ENCODE results near the gene LAMC3. TPM values are rescaled to one million over a fixed set of nuclear protein-coding genes. Genes with fewer than 3 reads are reported as not detected.

The LAMC3 gene
- total RNA-seq, 2 experiments from 2014 or later = 0.66 to 1.7 TPM

DNA sequence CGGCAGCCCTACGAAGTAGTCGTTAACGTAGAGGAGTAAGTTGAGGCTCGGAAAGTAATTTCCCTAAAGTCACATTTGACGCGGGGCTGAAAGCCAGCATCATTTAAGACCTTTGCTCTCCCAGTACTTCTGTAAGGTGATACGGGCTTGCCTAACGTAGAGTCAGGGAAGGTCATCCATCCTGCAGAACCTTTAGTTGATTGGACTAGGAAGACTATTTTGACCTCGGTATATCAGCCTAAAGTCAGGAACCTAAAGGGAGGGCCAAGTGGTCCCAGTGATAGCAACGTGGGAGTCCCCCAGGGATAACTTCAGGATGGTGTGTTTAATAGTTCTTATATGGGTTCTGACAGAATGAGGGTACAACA lies 117.1 kb downstream of the LAMC3 start:
- peaks cover 37% of the 10 kb centered on the region for H3K4me1 Mint-ChIP-seq (ENCODE audit: low read depth)
- H3K4me3 Mint-ChIP-seq = peak overlapping the region; percentile 96

DNA sequence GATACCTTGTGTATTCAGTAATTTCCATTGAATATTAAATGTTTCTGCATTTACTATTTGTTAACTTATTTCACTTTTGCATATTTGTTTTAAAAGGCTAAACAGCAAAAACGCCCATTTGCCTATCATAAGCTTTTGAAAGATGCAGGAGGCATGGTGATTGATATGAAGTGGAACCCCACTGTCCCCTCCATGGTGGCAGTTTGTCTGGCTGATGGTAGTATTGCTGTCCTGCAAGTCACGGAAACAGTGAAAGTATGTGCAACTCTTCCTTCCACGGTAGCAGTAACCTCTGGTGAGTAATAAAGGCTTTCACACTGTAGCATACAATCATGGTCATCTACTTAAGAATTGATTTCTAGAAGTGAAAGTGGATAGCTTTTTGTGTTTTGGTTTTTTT lies 120.2 kb downstream of the LAMC3 start:
- CTCF ChIA-PET = no interaction called here
- ATAC-seq (ENCODE audit: poor library complexity) = no peak

More for the DNA sequence above, 117.1 kb downstream of the LAMC3 start:
- Mint-ChIP-seq H3K27ac (peak overlapping the region; percentile 92), H3K9me3 (no peaks in the 10 kb centered on the region), H3K27me3 (no peaks in the 10 kb centered on the region), H3K36me3 (ENCODE audit: low read depth) (peaks cover 55% of the 10 kb centered on the region)
- H3K27me3 ChIP-seq (ENCODE audit: control insufficient read depth in 1 of 2, insufficient read depth in 2 of 2, low read length in 2 of 2) = no peaks in the 10 kb centered on the region
- ATAC-seq (ENCODE audit: poor library complexity) (no peak), DNase-seq (no peak)
- TF ChIP-seq, protein P1, sequence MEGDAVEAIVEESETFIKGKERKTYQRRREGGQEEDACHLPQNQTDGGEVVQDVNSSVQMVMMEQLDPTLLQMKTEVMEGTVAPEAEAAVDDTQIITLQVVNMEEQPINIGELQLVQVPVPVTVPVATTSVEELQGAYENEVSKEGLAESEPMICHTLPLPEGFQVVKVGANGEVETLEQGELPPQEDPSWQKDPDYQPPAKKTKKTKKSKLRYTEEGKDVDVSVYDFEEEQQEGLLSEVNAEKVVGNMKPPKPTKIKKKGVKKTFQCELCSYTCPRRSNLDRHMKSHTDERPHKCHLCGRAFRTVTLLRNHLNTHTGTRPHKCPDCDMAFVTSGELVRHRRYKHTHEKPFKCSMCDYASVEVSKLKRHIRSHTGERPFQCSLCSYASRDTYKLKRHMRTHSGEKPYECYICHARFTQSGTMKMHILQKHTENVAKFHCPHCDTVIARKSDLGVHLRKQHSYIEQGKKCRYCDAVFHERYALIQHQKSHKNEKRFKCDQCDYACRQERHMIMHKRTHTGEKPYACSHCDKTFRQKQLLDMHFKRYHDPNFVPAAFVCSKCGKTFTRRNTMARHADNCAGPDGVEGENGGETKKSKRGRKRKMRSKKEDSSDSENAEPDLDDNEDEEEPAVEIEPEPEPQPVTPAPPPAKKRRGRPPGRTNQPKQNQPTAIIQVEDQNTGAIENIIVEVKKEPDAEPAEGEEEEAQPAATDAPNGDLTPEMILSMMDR (IDR thresholded peaks at IDR 0.05) = no peak
- peak overlapping the region; percentile 78 to 87 for H3K27ac ChIP-seq (ENCODE audit: low read depth in 1 of 2, low read length in 2 of 2)
- no peaks in the 10 kb centered on the region for H3K9me3 ChIP-seq (ENCODE audit: control insufficient read depth in 1 of 2, insufficient read depth in 1 of 2, low read length in 2 of 2)
- peaks cover 39% of the 10 kb centered on the region for H3K36me3 ChIP-seq (ENCODE audit: insufficient read depth, low read length)
- peaks cover 24% of the 10 kb centered on the region for H3K4me1 ChIP-seq (ENCODE audit: insufficient read depth, low read length)
- intact Hi-C loops (cut with DNase I, micrococcal nuclease) = loop anchor here in 1 of 2 experiments (5.0 to 10.0 kb wide), 6 partner anchors 151 to 1549 kb away; partner anchors contain the start of genes EXOSC2, FAM78A, GTF3C4 and TTF1
- ChIA-PET POLR2A (interaction anchor here (1.2 to 1.7 kb wide), 8 partner anchors 130 to 1819 kb away, joined by 3 to 9 read pairs (median 5); partner anchors contain the start of genes EXOSC2 and FAM78A), CTCF (no interaction called here)
- peak overlapping the region; percentile 76 for H3K4me3 ChIP-seq (ENCODE audit: low read length)

DNA sequence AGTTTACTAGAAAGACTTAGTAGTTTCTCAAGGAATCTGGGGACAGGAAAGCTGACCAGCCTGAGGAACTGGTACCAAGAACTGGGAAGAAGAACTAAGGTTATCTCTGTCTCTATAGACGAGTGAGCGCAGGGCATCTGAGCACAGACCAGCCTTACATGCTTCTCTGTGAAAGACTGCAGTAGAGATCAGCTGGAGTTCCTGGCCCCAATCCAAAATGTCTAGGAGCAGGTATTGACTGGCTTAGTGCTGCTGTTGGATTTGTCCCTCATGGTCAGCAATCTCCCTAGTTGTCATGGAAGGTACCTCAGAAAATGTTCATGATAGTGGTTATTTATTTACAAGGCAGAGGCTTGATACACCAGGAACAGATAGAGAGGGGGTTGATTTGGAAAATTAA lies 129.7 kb downstream of the LAMC3 start:
- H3K4me1 Mint-ChIP-seq (ENCODE audit: low read depth) = no peaks in the 10 kb centered on the region
- Histone ChIP-seq H3K36me3 (ENCODE audit: insufficient read depth, low read length) (peaks cover 93% of the 10 kb centered on the region), H3K27ac (ENCODE audit: low read depth in 1 of 2, low read length in 2 of 2) (no peak overlapping the region), H3K27me3 (ENCODE audit: control insufficient read depth in 1 of 2, insufficient read depth in 2 of 2, low read length in 2 of 2) (no peaks in the 10 kb centered on the region), H3K4me3 (ENCODE audit: low read length) (no peak overlapping the region), H3K9me3 (ENCODE audit: control insufficient read depth in 1 of 2, insufficient read depth in 1 of 2, low read length in 2 of 2) (no peaks in the 10 kb centered on the region), H3K4me1 (ENCODE audit: insufficient read depth, low read length) (no peaks in the 10 kb centered on the region)
- no peak for ATAC-seq (ENCODE audit: poor library complexity)
- H3K36me3 Mint-ChIP-seq (ENCODE audit: low read depth) = peaks cover 97% of the 10 kb centered on the region
- TF ChIP-seq, protein P1 (IDR thresholded peaks at IDR 0.05) = no peak
- intact Hi-C loops (cut with DNase I, micrococcal nuclease) = no loop called here
- ChIA-PET POLR2A (no interaction called here), CTCF (no interaction called here)
- no peak for DNase-seq
- no peak overlapping the region for H3K4me3 Mint-ChIP-seq
- H3K27ac Mint-ChIP-seq = no peak overlapping the region
- no peaks in the 10 kb centered on the region for H3K27me3 Mint-ChIP-seq
- H3K9me3 Mint-ChIP-seq = no peaks in the 10 kb centered on the region

More for the DNA sequence above, 120.2 kb downstream of the LAMC3 start:
- Mint-ChIP-seq H3K27me3 (no peaks in the 10 kb centered on the region), H3K4me3 (peak overlapping the region; percentile 13), H3K36me3 (ENCODE audit: low read depth) (peaks cover 85% of the 10 kb centered on the region), H3K9me3 (no peaks in the 10 kb centered on the region), H3K4me1 (ENCODE audit: low read depth) (peaks cover 37% of the 10 kb centered on the region), H3K27ac (no peak overlapping the region)
- Histone ChIP-seq H3K9me3 (ENCODE audit: control insufficient read depth in 1 of 2, insufficient read depth in 1 of 2, low read length in 2 of 2) (no peaks in the 10 kb centered on the region), H3K4me3 (ENCODE audit: low read length) (no peak overlapping the region), H3K27ac (ENCODE audit: low read depth in 1 of 2, low read length in 2 of 2) (no peak overlapping the region), H3K27me3 (ENCODE audit: control insufficient read depth in 1 of 2, insufficient read depth in 2 of 2, low read length in 2 of 2) (no peaks in the 10 kb centered on the region), H3K4me1 (ENCODE audit: insufficient read depth, low read length) (peaks cover 24% of the 10 kb centered on the region), H3K36me3 (ENCODE audit: insufficient read depth, low read length) (peaks cover 71% of the 10 kb centered on the region)
- TF ChIP-seq, protein P1 (IDR thresholded peaks at IDR 0.05) = no peak
- no peak for DNase-seq
- intact Hi-C loops (cut with DNase I, micrococcal nuclease) = loop anchor here in 1 of 2 experiments (5.0 to 10.0 kb wide), 6 partner anchors 148 to 1546 kb away; partner anchors contain the start of genes EXOSC2, FAM78A, GTF3C4 and TTF1
- POLR2A ChIA-PET = no interaction called here
